ENCODE data around the gene CARF. TPM values are rescaled to one million over a fixed set of nuclear protein-coding genes. Genes with fewer than 3 reads are reported as not detected.

Gene CARF
- total RNA-seq, 1 donor from 2014 or later: 16.8 TPM

- TF ChIP-seq CTCF (IDR thresholded peaks at IDR 0.05; ENCODE audit: unreplicated experiment): no peak
- no peak for DNase-seq (ENCODE audit: low spot score in 2 of 2, unreplicated experiment in 2 of 2)
- Mint-ChIP-seq H3K27ac (no peak overlapping the region), H3K4me3 (no peak overlapping the region), H3K4me1 (no peaks in the 10 kb centered on the region), H3K27me3 (ENCODE audit: low read depth) (no peaks in the 10 kb centered on the region), H3K9me3 (peaks cover 10% of the 10 kb centered on the region), H3K36me3 (peaks cover 42% of the 10 kb centered on the region)
These were observed 21.9 kb downstream of the CARF start for GRCh38 chr2:202933958-202934357.

GRCh38 chr2:202934456-202934855 is 22.4 kb downstream of the CARF start:
- Mint-ChIP-seq H3K4me3 (no peak overlapping the region), H3K27ac (no peak overlapping the region), H3K27me3 (ENCODE audit: low read depth) (no peaks in the 10 kb centered on the region), H3K36me3 (peaks cover 40% of the 10 kb centered on the region), H3K4me1 (no peaks in the 10 kb centered on the region), H3K9me3 (peaks cover 12% of the 10 kb centered on the region)
- no peak for TF ChIP-seq CTCF (IDR thresholded peaks at IDR 0.05; ENCODE audit: unreplicated experiment)
- no peak for DNase-seq (ENCODE audit: low spot score in 2 of 2, unreplicated experiment in 2 of 2)

- no peak for DNase-seq (ENCODE audit: low spot score in 2 of 2, unreplicated experiment in 2 of 2)
- peaks cover 32% of the 10 kb centered on the region for H3K36me3 Mint-ChIP-seq
- peaks cover 12% of the 10 kb centered on the region for H3K9me3 Mint-ChIP-seq
- H3K4me3 Mint-ChIP-seq: no peak overlapping the region
- no peaks in the 10 kb centered on the region for H3K27me3 Mint-ChIP-seq (ENCODE audit: low read depth)
- no peak for TF ChIP-seq CTCF (IDR thresholded peaks at IDR 0.05; ENCODE audit: unreplicated experiment)
- no peak overlapping the region for H3K27ac Mint-ChIP-seq
- no peaks in the 10 kb centered on the region for H3K4me1 Mint-ChIP-seq
These were observed 26.9 kb downstream of the CARF start for GRCh38 chr2:202938960-202939359.

- Mint-ChIP-seq H3K36me3 (peaks cover 45% of the 10 kb centered on the region), H3K27me3 (ENCODE audit: low read depth) (no peaks in the 10 kb centered on the region), H3K4me1 (no peaks in the 10 kb centered on the region), H3K4me3 (no peak overlapping the region), H3K9me3 (peaks cover 22% of the 10 kb centered on the region), H3K27ac (no peak overlapping the region)
- no peak for DNase-seq (ENCODE audit: low spot score in 2 of 2, unreplicated experiment in 2 of 2)
- TF ChIP-seq CTCF (IDR thresholded peaks at IDR 0.05; ENCODE audit: unreplicated experiment): no peak
These were observed 29.7 kb downstream of the CARF start for GRCh38 chr2:202941771-202942170.

GRCh38 chr2:202944408-202944807 is 32.3 kb downstream of the CARF start:
- Mint-ChIP-seq H3K27me3 (ENCODE audit: low read depth) (no peaks in the 10 kb centered on the region), H3K4me3 (no peak overlapping the region), H3K36me3 (peaks cover 53% of the 10 kb centered on the region), H3K4me1 (no peaks in the 10 kb centered on the region), H3K27ac (no peak overlapping the region), H3K9me3 (peaks cover 32% of the 10 kb centered on the region)
- no peak for TF ChIP-seq CTCF (IDR thresholded peaks at IDR 0.05; ENCODE audit: unreplicated experiment)
- DNase-seq (ENCODE audit: low spot score in 2 of 2, unreplicated experiment in 2 of 2): no peak

DNA sequence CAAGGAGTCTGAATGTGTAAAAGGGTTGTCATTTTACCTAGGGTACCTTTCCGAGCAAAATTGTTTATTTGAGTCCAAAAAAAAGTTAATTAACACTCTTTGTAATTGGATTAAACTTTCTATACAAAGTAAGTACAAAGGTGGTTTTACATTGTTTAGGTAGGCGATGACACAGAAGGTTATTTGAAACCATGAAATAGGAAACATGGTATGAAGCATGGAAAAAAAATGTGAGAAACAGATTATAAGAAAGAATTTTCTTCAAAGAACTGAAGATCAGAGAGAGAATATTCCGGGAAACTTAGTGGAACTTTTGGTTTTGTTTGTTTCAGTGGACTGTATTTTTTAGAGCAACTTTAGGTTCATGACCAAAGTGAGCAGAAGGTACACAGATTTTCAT is 32.7 kb downstream of the CARF start:
- peaks cover 32% of the 10 kb centered on the region for H3K9me3 Mint-ChIP-seq

More for the DNA sequence above, 32.7 kb downstream of the CARF start:
- H3K4me3 Mint-ChIP-seq: no peak overlapping the region
- TF ChIP-seq CTCF (IDR thresholded peaks at IDR 0.05; ENCODE audit: unreplicated experiment): no peak
- H3K4me1 Mint-ChIP-seq: no peaks in the 10 kb centered on the region
- H3K36me3 Mint-ChIP-seq: peaks cover 53% of the 10 kb centered on the region
- H3K27ac Mint-ChIP-seq: no peak overlapping the region
- no peak for DNase-seq (ENCODE audit: low spot score in 2 of 2, unreplicated experiment in 2 of 2)
- no peaks in the 10 kb centered on the region for H3K27me3 Mint-ChIP-seq (ENCODE audit: low read depth)
